ENCODE data around the gene BCL10.
A peak's percentile ranks its signal among the peaks of the same experiment; 100 is the strongest.

Gene BCL10

GRCh38 chr1:85297855-85298629 lies 21.6 kb upstream of the BCL10 start (continued):
- TF ChIP-seq, protein P1, sequence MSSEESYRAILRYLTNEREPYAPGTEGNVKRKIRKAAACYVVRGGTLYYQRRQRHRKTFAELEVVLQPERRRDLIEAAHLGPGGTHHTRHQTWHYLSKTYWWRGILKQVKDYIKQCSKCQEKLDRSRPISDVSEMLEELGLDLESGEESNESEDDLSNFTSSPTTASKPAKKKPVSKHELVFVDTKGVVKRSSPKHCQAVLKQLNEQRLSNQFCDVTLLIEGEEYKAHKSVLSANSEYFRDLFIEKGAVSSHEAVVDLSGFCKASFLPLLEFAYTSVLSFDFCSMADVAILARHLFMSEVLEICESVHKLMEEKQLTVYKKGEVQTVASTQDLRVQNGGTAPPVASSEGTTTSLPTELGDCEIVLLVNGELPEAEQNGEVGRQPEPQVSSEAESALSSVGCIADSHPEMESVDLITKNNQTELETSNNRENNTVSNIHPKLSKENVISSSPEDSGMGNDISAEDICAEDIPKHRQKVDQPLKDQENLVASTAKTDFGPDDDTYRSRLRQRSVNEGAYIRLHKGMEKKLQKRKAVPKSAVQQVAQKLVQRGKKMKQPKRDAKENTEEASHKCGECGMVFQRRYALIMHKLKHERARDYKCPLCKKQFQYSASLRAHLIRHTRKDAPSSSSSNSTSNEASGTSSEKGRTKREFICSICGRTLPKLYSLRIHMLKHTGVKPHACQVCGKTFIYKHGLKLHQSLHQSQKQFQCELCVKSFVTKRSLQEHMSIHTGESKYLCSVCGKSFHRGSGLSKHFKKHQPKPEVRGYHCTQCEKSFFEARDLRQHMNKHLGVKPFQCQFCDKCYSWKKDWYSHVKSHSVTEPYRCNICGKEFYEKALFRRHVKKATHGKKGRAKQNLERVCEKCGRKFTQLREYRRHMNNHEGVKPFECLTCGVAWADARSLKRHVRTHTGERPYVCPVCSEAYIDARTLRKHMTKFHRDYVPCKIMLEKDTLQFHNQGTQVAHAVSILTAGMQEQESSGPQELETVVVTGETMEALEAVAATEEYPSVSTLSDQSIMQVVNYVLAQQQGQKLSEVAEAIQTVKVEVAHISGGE (tag by site-specific recombination; conservative IDR thresholded peaks at IDR 0.05; ENCODE audit: low read depth) = peak; percentile 97
- TF ChIP-seq KLF7 (tag by site-specific recombination; IDR thresholded peaks at IDR 0.05; ENCODE audit: borderline replicate concordance) = 0 out of 2 replicates have a peak, but pooled peaks have one; percentile 62
- no peak for TF ChIP-seq YY2 (tag by site-specific recombination; IDR thresholded peaks at IDR 0.05)
- TF ChIP-seq, protein P2, sequence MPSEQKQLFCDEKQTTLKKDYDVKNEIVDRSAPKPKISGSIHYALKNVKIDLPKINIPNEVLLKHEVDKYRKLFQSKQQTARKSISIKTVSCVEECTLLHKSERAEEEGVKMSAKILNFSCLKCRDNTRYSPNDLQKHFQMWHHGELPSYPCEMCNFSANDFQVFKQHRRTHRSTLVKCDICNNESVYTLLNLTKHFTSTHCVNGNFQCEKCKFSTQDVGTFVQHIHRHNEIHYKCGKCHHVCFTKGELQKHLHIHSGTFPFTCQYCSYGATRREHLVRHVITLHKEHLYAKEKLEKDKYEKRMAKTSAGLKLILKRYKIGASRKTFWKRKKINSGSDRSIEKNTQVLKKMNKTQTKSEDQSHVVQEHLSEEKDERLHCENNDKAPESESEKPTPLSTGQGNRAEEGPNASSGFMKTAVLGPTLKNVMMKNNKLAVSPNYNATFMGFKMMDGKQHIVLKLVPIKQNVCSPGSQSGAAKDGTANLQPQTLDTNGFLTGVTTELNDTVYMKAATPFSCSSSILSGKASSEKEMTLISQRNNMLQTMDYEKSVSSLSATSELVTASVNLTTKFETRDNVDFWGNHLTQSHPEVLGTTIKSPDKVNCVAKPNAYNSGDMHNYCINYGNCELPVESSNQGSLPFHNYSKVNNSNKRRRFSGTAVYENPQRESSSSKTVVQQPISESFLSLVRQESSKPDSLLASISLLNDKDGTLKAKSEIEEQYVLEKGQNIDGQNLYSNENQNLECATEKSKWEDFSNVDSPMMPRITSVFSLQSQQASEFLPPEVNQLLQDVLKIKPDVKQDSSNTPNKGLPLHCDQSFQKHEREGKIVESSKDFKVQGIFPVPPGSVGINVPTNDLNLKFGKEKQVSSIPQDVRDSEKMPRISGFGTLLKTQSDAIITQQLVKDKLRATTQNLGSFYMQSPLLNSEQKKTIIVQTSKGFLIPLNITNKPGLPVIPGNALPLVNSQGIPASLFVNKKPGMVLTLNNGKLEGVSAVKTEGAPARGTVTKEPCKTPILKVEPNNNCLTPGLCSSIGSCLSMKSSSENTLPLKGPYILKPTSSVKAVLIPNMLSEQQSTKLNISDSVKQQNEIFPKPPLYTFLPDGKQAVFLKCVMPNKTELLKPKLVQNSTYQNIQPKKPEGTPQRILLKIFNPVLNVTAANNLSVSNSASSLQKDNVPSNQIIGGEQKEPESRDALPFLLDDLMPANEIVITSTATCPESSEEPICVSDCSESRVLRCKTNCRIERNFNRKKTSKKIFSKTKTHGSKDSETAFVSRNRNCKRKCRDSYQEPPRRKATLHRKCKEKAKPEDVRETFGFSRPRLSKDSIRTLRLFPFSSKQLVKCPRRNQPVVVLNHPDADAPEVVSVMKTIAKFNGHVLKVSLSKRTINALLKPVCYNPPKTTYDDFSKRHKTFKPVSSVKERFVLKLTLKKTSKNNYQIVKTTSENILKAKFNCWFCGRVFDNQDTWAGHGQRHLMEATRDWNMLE (tag by site-specific recombination; conservative IDR thresholded peaks at IDR 0.05; ENCODE audit: low read depth) = peak; percentile 53
- peak; percentile 77; the same call in 1 of the 2 replicates for TF ChIP-seq ZSCAN16 (tag by site-specific recombination; IDR thresholded peaks at IDR 0.05)
- peak; percentile 33; the same call in 1 of the 2 replicates for TF ChIP-seq ZNF513 (tag by site-specific recombination; IDR thresholded peaks at IDR 0.05)
- peak; percentile 81 for TF ChIP-seq ZNF341 (tag by site-specific recombination; IDR thresholded peaks at IDR 0.05; ENCODE audit: low read depth)
- no peak for TF ChIP-seq ZNF785 (tag by site-specific recombination; IDR thresholded peaks at IDR 0.05)
- TF ChIP-seq ZNF354C (tag by site-specific recombination; IDR thresholded peaks at IDR 0.05; ENCODE audit: borderline replicate concordance, low read depth) = no peak
- TF ChIP-seq ZNF18 (tag by site-specific recombination; IDR thresholded peaks at IDR 0.05) = peak; percentile 75
- peak; percentile 98 for TF ChIP-seq ZXDB (tag by site-specific recombination; IDR thresholded peaks at IDR 0.05)
- peak; percentile 13; the same call in 1 of the 2 replicates for TF ChIP-seq ZBTB1 (tag by site-specific recombination; IDR thresholded peaks at IDR 0.05)
- TF ChIP-seq, protein P3, sequence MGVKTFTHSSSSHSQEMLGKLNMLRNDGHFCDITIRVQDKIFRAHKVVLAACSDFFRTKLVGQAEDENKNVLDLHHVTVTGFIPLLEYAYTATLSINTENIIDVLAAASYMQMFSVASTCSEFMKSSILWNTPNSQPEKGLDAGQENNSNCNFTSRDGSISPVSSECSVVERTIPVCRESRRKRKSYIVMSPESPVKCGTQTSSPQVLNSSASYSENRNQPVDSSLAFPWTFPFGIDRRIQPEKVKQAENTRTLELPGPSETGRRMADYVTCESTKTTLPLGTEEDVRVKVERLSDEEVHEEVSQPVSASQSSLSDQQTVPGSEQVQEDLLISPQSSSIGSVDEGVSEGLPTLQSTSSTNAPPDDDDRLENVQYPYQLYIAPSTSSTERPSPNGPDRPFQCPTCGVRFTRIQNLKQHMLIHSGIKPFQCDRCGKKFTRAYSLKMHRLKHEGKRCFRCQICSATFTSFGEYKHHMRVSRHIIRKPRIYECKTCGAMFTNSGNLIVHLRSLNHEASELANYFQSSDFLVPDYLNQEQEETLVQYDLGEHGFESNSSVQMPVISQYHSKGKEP (tag by site-specific recombination; IDR thresholded peaks at IDR 0.05) = peak; percentile 74
- TF ChIP-seq SP3 (tag by site-specific recombination; IDR thresholded peaks at IDR 0.05) = peak; percentile 68
- no peak for TF ChIP-seq ZNF521 (tag by site-specific recombination; IDR thresholded peaks at IDR 0.05)
- peak; percentile 96 for TF ChIP-seq ZNF629 (tag by site-specific recombination; IDR thresholded peaks at IDR 0.05)
- TF ChIP-seq ZNF292 (tag by site-specific recombination; IDR thresholded peaks at IDR 0.05; ENCODE audit: borderline replicate concordance, low read depth) = no peak
- TF ChIP-seq, protein P4, sequence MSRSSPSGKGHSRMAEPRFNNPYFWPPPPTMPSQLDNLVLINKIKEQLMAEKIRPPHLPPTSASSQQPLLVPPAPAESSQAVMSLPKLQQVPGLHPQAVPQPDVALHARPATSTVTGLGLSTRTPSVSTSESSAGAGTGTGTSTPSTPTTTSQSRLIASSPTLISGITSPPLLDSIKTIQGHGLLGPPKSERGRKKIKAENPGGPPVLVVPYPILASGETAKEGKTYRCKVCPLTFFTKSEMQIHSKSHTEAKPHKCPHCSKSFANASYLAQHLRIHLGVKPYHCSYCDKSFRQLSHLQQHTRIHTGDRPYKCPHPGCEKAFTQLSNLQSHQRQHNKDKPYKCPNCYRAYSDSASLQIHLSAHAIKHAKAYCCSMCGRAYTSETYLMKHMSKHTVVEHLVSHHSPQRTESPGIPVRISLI (tag by site-specific recombination; IDR thresholded peaks at IDR 0.05) = peak; percentile 75; the same call in 1 of the 2 replicates
- peak; percentile 82 for TF ChIP-seq ZBTB17 (tag by site-specific recombination; IDR thresholded peaks at IDR 0.05)
- TF ChIP-seq ZNF843 (tag by site-specific recombination; IDR thresholded peaks at IDR 0.05) = peak; percentile 99
- TF ChIP-seq ZBTB6 (tag by site-specific recombination; IDR thresholded peaks at IDR 0.05) = peak; percentile 38; the same call in 1 of the 2 replicates
- TF ChIP-seq ZNF664 (tag by site-specific recombination; IDR thresholded peaks at IDR 0.05) = peak; percentile 78
